WTC11 (cell line): ENCODE measurements around the gene BRD4. TPM values are rescaled to one million over a fixed set of nuclear protein-coding genes. Genes with fewer than 3 reads are reported as not detected.

Experiments used
- ATAC-seq: fragments of 200-7000 bp; cut with Tn5 transposase; 2 replicates; pipeline ENCODE4 v1.10.0; 2021; ENCODE audit warnings: mild to moderate bottlenecking, moderate library complexity
- CTCF ChIA-PET: fragments of 300-600 bp; sonication (Branson Sonifier 250); formaldehyde crosslinking; loops from one replicate; lab custom pipeline; 2021; ENCODE audit warnings: antibody characterized with exemption; lab: Charles Lee
- POLR2A ChIA-PET: fragments of 350-600 bp; sonication (Branson Sonifier 250); formaldehyde crosslinking; loops from one replicate; lab custom pipeline; 2021; ENCODE audit warnings: antibody characterized with exemption; lab: Charles Lee
- DNase-seq: peaks from one replicate; pipeline ENCODE4 v3.0.0; 2021; ENCODE audit warnings: low spot score
- H3K27ac Mint-ChIP-seq: 2 replicates; pipeline ENCODE4 v1.8.0; 2021; ENCODE audit warnings: mixed read lengths
- H3K27me3 Mint-ChIP-seq: 2 replicates; pipeline ENCODE4 v1.8.0; 2021; ENCODE audit warnings: low read depth, mild to moderate bottlenecking, moderate library complexity, mixed read lengths
- H3K36me3 Mint-ChIP-seq: 2 replicates; pipeline ENCODE4 v1.8.0; 2021; ENCODE audit warnings: mixed read lengths
- H3K4me1 Mint-ChIP-seq: 2 replicates; pipeline ENCODE4 v1.8.0; 2022; ENCODE audit warnings: mixed read lengths
- H3K4me3 Mint-ChIP-seq: 2 replicates; pipeline ENCODE4 v1.8.0; 2021; ENCODE audit warnings: mild to moderate bottlenecking, moderate library complexity, mixed read lengths
- H3K9me3 Mint-ChIP-seq: 2 replicates; pipeline ENCODE4 v1.8.0; 2021; ENCODE audit warnings: mixed read lengths
- AFF4 ChIP-seq: sonication (generic); formaldehyde crosslinking; IDR thresholded peaks from 2 replicates; pipeline ENCODE4 v1.8.1; 2023; ENCODE audit warnings: mild to moderate bottlenecking, missing genetic modification reagents, borderline replicate concordance
- AR ChIP-seq: fragments of 250-450 bp; sonication (Bioruptor Pico); IDR thresholded peaks from 2 replicates; pipeline ENCODE4 v1.9.0; 2021; ENCODE audit warnings: mild to moderate bottlenecking
- CTCF ChIP-seq: fragments of 200-600 bp; IDR thresholded peaks from 2 replicates; pipeline ENCODE4 v1.8.0; 2022; ENCODE audit warnings: antibody characterized with exemption
- E2F1 ChIP-seq: sonication (generic); formaldehyde crosslinking; IDR thresholded peaks from 2 replicates; pipeline ENCODE4 v1.8.0; 2022; ENCODE audit warnings: mild to moderate bottlenecking, missing genetic modification reagents
- FOXP1 ChIP-seq: sonication (generic); formaldehyde crosslinking; IDR thresholded peaks from 2 replicates; pipeline ENCODE4 v1.8.0; 2022; ENCODE audit warnings: missing genetic modification reagents, mild to moderate bottlenecking, moderate library complexity, borderline replicate concordance
- GABPB1 ChIP-seq: sonication (generic); formaldehyde crosslinking; IDR thresholded peaks from 2 replicates; pipeline ENCODE4 v1.8.1; 2023; ENCODE audit warnings: mild to moderate bottlenecking, missing genetic modification reagents
- JAZF1 ChIP-seq: fragments of 250-450 bp; sonication (Bioruptor Pico); IDR thresholded peaks from 2 replicates; pipeline ENCODE4 v1.9.0; 2021; ENCODE audit warnings: moderate library complexity, mild to moderate bottlenecking, inconsistent platforms
- NFE2L1 ChIP-seq: sonication (generic); formaldehyde crosslinking; IDR thresholded peaks from 2 replicates; pipeline ENCODE4 v1.8.1; 2023; ENCODE audit warnings: missing genetic modification reagents
- PREB ChIP-seq: sonication (generic); formaldehyde crosslinking; IDR thresholded peaks from 2 replicates; pipeline ENCODE4 v1.8.1; 2022; ENCODE audit warnings: mild to moderate bottlenecking, missing genetic modification reagents, moderate library complexity, borderline replicate concordance
- ZBTB21 ChIP-seq: sonication (generic); formaldehyde crosslinking; IDR thresholded peaks from 2 replicates; pipeline ENCODE4 v1.8.1; 2023; ENCODE audit warnings: mild to moderate bottlenecking, missing genetic modification reagents, borderline replicate concordance
- ZNF317 ChIP-seq: sonication (generic); formaldehyde crosslinking; IDR thresholded peaks from 2 replicates; pipeline ENCODE4 v1.8.1; 2023; ENCODE audit warnings: low read depth, mild to moderate bottlenecking, moderate library complexity, missing genetic modification reagents, borderline replicate concordance
- ZNF425 ChIP-seq: fragments of 250-450 bp; sonication (Bioruptor Pico); conservative IDR thresholded peaks from 2 replicates; pipeline ENCODE4 v1.9.0; 2021; ENCODE audit warnings: mild to moderate bottlenecking
- total RNA-seq: library from RNA; stranded (reverse); gene quantifications from 3 replicates; pipeline ENCODE4 v1.2.3, GENCODE V29; 2021

Gene BRD4
- total RNA-seq, 1 experiment from 2014 or later = 128 TPM

- POLR2A ChIA-PET = interaction anchor here (0.5 to 0.7 kb wide), 3 partner anchors 20 to 102 kb away, joined by 3 to 5 read pairs (median 3); no protein-coding TSS in a partner anchor
- peak; percentile 51 for ATAC-seq
These were observed 51.2 kb downstream of the BRD4 start for GRCh38 chr19:15280915-15281683.

GRCh38 chr19:15280048-15280725, 52.2 kb downstream of the BRD4 start:
- no peaks in the 10 kb centered on the region for H3K27me3 Mint-ChIP-seq
- DNase-seq (no peak), ATAC-seq (no peak)
- H3K36me3 Mint-ChIP-seq = no peaks in the 10 kb centered on the region
- H3K4me3 Mint-ChIP-seq = no peak overlapping the region
- peaks cover 74% of the 10 kb centered on the region for H3K4me1 Mint-ChIP-seq
- CTCF ChIA-PET = interaction anchor here (0.9 to 2.1 kb wide), 3 partner anchors 20 to 29 kb away, joined by 3 to 10 read pairs (median 5); no protein-coding TSS in a partner anchor
- no peaks in the 10 kb centered on the region for H3K9me3 Mint-ChIP-seq
- no peak for TF ChIP-seq ZBTB21 (CRISPR knock-in tag)
- no peak for TF ChIP-seq AFF4 (CRISPR knock-in tag)
- TF ChIP-seq CTCF = no peak
- no peak for TF ChIP-seq NFE2L1 (CRISPR knock-in tag)
- no peak for TF ChIP-seq AR (CRISPR knock-in tag)
- TF ChIP-seq ZNF425 (CRISPR knock-in tag) = no peak
- TF ChIP-seq E2F1 = no peak
- TF ChIP-seq ZNF317 (CRISPR knock-in tag) = no peak
- no peak for TF ChIP-seq PREB (CRISPR knock-in tag)
- TF ChIP-seq, all 79 proteins: peak for 0
- H3K27ac Mint-ChIP-seq = peak overlapping the region; percentile 30
- POLR2A ChIA-PET = interaction anchor here (0.6 to 1.0 kb wide), 2 partner anchors 8 to 931 kb away, joined by 4 to 5 read pairs; no protein-coding TSS in a partner anchor

More at GRCh38 chr19:15280915-15281683, 51.2 kb downstream of the BRD4 start:
- Mint-ChIP-seq H3K36me3 (no peaks in the 10 kb centered on the region), H3K27me3 (no peaks in the 10 kb centered on the region), H3K4me3 (no peak overlapping the region), H3K4me1 (peaks cover 81% of the 10 kb centered on the region), H3K27ac (peak overlapping the region; percentile 93), H3K9me3 (no peaks in the 10 kb centered on the region)
- TF ChIP-seq FOXP1 (CRISPR knock-in tag) (no peak), GABPB1 (CRISPR knock-in tag) (peak; percentile 98), JAZF1 (CRISPR knock-in tag) (no peak)
- CTCF ChIA-PET = interaction anchor here (0.9 to 1.0 kb wide), 2 partner anchors 19 to 30 kb away, joined by 3 to 5 read pairs; no protein-coding TSS in a partner anchor
- DNase-seq = no peak
